NCI-H128 (cell line): ENCODE results near the gene GPR35.
"Not testable (repeated sequence)": the region's sequence is repeated elsewhere in the genome, so short reads cannot be mapped to it uniquely, and the experiment has no call there.

Source experiments
- DNase-seq: peaks from one replicate; lab custom pipeline; 2025; ENCODE audit not compliant: unreplicated experiment; lab: John Stamatoyannopoulos, UW

Gene GPR35

DNA sequence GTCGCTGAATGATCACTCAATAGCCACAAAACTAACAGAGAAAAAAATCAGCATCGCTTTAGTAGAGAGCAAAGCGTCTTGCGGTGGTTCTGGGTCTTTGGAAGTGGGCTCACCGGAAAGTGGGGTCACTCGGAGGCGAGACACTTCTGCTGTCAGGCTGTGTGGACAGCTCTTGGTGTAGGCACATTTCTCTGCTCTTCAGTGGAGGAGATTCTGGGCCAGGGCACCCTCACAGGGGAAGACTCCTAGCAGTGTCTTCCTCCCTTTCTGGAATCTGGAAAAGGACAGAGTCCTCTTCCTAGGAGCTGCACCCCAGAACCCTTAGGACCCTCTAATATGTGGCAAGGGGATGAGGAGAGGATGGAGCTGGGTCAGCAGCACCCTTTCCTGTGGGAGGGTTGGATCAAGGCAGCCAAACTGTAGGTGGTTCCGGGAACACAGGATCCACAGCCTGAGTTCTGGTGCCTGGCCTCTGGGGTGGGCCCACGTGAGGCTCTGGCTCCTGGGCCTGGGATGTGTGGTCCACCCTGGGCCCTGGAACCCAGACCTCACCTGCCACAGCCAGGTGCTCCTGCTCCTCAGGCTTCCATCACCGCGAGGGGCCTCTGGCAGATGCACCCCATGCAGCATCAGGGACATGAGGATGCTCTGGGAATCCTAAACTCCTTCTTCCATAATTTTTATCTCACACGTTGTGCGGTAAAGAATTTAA, 25.1 kb downstream of the GPR35 start:
- no peak for DNase-seq

DNA sequence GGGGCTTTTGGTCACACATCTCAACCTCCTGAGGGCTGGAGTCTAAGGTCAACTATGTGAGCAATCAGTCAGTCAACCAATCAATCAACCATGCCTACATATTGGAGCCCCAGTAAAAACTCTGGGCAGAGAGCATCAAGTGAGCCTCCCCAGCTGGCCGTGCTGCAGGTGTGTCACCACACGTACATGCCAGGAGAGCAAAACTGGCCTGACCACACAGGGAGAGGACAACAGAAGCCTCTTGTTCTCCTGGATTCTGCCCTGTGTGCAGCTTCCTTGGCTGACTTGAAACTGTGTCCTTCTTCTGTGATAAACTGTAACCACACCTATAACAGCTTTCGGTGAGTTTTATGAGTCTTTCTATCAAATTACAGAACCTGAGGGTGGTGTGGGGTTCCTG, 25.9 kb downstream of the GPR35 start:
- DNase-seq = no peak

DNA sequence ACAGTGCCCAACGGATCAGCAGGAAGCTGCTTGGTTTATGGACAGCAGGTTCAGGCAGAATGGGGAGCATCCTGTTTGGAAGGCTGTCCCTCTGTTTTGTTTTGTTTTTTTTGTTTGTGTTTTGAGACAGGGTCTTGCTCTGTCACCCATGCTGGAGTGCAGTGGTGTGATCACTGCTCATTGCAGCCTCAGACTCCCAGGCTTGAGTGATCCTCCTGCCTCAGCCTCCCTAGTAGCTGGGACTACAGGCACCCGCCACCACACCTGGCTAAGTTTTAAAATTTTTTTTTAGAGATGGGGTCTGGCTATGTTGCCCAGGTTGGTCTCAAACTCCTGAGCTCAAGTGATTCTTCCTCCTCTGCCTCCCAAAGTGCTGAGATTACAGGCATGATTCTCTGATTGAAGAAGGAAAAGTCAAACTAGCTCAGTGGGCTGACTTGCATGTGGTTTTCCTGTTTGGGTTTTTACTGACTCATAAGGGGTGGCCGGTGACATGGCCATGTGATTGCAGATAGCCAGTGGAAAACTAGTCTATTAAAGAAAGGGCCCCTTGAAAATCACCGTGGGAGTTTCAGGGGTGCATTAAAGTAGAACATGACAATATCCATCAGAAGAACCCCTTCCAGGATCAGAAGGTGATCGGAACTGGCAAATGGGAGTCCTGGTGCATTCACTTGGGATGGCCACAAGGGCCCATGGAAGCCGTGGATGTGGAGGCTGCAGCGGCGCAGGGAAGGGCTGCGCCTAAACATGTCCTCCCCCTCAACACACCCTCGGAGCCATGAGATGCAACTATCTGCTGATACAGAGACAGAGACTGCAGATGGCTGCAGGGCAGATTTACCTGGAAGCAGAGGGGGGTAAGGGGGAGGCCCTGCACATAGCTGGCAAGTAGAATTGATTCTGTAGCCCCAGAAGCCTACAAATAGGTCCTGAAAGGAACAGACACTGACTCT, 30.9 kb downstream of the GPR35 start:
- no peak for DNase-seq

DNA sequence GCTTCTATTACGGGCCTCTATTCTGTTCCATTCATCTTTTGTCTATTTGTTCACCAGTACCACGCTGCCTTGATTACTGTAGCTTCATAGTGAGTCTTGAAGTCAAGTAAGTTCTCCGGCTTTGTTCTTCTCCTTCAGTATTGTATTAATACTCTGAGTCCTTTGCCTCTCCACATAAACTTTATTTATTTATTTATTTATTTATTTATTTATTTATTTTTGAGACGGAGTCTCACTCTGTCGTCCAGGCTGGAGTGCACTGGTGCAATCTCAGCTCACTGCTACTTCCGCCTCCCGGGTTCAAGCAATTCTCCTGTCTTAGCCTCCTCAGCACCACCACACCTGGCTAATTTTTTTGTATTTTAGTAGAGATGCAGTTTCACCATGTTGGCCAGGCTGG, 34.6 kb downstream of the GPR35 start:
- not testable (repeated sequence) for DNase-seq

DNA sequence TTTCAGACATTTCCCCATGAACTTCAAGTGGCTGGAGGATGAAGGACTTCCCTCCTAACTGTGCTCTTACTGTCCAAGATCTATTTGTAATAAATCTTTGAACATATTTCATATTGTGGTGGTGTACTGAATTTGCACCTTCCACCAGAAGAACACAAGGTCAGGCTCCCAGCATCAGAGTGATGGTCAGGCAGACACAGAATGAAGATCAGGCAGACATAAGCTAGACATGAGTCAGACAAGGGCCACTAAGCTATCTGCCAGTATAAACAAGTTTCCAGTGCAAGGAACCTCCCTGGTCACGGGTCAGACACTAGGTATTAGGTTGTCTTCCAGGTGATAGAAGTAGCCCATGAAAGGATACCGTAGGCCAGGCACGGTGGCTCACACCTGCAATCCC, 37.4 kb downstream of the GPR35 start:
- DNase-seq = no peak

DNA sequence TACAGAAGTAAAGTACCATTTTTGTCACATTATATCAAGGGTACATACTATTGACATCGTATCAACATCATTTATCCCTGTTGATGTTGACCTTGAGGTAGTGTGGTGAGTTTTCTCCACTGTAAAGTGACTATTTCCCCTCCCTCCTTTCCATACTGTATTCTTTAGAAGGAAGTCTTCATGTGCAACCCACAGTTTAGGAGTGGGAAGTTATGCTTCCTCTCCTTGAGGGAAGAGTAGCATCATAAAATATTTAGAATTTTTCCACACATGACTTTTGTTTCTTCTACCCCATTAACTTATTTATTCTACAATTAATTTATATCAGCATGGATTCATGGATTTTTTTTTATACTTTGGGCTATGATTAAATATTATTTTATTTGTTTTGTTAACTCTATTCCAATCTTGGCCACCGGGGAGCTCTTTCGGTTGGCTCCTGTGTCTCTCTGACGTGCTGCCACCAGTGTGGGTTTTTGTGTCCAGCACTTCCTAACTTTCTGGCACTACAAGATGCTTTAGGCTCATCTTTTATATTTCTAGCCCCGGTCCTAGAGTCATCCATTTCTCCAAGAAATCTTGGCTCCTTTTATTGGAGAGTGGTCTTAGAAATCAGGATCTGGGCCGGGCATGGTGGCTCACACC, 38.4 kb downstream of the GPR35 start:
- no peak for DNase-seq

DNA sequence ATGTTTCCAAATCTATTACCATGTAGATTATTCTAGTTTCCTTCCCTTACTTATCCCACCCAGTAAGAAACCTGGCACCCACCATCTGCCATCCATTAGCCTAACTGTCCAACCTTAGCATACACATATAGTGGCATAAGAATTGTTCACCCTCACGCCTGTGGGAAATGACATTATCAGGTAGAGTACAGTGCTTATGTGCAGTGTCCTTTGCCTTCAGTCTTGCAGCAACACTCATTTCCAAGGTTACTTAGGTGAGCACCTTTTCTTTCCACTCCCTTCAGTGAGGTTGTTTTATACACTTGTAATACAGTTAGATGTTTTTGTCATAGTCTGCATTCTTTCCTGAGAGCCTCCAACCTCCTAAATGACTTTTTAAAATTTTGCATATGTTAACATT, 39.3 kb downstream of the GPR35 start:
- no peak for DNase-seq

DNA sequence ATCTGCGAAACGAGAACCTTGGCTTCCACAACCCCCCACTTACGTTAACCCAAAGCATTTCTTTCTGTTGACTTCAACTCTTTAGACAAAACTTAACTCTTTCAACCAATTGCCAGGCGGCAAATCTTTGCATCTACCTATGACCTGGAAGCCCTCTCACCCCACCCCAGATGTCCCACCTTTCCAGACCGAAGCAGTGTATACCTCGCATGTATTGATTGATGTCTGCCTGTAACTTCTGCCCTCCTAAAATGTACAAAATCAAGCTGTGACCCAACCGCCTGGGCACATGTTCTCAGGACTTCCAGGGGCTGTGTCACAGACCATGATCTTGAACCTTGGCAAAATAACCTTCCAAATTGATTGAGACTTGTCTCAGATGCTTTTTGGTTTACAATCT, 45.1 kb downstream of the GPR35 start:
- DNase-seq = no peak

DNA sequence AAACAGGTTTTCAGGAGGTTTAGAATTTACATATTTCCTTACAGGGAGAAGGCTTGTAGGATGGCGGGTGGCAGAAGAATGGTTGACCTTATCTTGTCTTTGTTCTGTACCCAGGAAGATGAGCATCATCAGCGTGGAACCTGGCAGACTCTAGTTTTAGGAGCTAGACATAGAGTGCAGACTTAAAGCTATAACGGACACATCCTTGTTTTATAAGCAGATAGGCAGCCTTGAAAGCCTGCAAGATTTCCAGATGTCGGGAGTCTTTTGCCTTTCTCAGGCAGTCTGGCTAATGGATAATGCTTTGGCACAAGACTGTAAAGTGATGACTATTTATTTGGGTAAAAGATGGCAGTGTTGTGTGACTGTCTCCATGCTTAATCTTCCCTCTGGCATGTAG, 45.7 kb downstream of the GPR35 start:
- DNase-seq = no peak

DNA sequence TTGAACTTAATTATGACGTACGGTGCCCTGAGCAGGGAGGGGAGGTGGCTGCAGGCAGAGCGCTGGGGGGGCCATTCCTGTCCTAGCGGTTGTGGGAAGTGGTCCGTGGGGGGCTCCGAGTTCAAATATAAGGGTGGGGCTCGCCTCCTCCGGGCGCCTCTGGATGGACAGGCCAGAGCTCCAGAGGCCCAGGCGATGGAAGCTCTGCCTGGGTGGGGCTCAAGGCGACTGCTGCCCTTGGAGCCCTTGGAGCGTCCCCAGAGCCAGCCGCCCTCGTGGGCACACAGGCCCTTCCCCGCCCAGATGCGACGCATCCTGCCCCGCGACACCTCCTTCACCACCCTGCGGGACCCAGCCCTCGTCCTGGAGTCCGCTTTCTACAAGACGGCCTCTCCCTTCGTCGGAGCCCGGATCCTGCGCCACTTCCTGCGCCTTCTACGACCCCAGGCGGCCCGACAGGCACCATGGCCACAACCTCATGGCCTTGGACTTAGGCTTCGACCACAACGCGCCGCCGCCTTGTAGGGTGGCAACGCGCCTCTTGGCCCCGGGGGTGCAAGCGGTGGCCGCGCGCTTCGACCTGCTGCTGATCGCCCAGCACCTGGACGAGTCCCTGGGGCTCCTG, 46.9 kb downstream of the GPR35 start:
- no peak for DNase-seq

DNA sequence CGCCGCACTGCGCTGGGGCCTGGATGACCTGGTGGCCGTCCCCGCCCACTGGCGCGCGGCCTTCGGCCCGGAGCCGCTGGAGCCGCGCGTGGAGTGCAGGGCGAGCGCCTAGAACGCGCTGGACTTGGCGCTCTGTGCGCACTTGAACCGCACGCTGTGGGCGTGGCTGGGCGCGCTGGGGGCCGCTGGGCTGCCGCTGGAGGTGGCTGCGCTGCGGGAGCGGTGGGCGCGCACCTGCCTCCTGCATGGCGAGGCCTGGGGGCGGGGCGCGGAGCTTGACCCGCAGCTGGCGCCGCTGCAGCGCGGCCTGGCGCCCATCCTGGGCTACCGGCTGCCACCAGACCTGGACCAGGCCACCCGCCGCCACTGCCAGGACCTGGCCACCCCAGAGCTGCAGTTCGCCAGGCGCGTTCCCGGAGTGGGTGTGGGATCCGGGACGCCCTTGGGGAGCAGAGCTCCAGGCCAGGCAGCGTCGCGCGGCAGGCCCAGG, 47.5 kb downstream of the GPR35 start:
- no peak for DNase-seq

DNA sequence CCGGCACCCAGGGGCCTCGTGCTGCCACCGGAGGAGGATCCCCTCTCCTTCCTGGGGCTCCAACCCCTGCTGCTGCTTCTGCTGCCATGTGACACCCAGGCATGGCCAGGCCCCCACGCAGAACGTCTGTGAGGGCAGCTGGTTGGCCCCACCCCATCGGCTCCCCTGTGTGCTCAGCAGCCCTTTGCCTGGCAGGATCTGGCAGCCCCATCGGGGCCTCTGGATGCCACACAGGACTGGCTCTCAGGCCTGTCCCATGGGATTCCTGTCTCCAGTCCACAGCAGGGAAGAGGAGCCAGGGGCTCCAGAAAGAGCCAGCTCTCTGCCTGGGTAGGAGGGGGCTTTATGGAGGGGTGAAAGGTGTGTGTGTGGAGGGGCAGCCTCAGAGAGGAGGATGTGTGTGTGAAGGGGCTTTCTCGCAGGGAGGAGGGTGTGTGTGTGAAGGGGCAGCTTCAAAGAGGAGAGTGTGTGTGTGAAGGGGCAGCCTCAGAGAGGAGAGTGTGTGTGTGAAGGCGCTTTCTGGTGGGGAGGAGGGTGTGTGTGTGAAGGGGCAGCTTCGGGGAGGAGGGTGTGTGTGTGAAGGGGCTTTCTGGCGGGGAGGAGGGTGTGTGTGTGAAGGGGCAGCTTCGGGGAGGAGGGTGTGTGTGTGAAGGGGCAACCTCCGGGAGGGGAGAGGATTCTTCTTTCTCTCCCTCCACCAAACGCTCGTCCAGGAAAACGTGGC, 49.3 kb downstream of the GPR35 start:
- not testable (repeated sequence) for DNase-seq

DNA sequence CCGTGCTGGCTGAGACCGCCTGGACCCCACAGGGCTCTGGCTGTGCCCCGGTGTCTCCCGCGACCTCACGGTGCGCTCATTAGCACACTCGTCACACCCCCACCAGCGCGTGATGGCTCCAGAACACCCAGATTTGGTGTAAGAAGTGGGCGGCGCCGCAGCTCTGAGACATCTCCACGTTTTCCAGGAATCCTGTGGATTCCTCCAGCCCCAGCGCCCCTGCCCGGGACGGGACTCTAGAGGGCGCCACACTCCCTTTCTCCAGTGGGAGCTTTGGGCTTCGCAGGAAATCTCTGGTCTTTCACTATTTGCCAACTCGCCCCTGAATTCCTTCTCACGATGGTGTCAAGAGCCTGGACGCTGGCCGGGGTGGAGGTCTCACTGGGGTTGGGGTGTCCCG, 50.1 kb downstream of the GPR35 start:
- DNase-seq = not testable (repeated sequence)

DNA sequence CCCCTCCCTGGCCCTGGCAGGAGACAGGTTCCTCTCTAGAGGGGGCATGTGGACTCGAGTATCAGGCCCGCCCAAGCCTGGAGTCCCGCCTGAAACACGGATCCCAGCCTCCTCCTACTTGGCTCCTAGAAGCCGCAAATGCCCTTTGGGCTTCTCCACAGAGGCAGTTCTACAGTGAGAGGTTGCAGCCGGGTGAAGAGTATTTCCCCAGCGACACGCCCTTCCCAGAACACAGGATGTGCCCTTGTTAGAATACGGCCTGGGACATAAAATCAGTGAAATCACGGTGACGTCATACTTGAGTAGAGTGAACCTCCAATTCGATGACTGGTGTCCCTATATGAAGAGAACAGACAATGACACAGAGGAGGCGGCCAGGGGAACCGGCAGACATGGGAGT, 52.8 kb downstream of the GPR35 start:
- DNase-seq = not testable (repeated sequence)

DNA sequence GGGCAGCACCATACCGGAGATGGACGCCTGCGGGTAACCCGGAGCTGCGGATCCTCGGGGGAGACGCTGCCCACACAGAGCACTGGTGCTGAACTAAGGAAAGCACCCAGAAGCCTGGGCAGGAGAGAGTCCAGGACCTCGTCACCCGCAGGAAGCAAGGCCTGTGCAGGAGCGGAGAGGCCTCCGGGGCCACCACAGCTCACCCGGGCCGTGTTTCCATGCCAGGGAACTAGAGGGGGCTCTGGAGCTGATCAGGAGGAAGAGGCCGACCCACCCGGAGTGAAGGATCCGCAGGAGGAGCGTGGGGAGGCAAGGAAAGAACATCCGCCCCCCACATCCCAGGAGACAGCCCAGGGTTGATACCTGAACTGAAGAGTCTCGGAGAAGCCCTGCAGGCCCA, 53.6 kb downstream of the GPR35 start:
- DNase-seq = not testable (repeated sequence)

DNA sequence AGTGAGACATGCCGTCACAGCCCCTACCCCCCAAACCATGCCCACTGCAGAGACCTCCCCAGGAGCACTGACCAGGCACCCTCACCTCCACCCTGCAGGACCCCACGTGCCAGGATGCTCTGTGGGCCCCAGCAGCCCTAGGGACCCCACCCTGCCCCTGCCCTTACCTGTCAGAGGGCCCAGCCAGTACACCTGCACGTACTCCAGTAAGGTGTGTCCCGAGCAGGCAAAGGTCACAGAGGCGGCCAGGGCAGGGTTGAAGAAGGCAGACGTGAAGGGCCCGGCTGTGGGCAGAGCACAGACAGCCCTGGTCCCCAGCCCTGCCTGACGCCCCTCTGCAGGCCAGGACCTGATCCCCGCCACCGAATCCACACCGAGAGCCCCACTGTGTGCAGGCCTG, 54.9 kb downstream of the GPR35 start:
- not testable (repeated sequence) for DNase-seq
